GM12878 (cell line): ENCODE measurements around the gene FARS2. TPM values are rescaled to one million over a fixed set of nuclear protein-coding genes. Genes with fewer than 3 reads are reported as not detected.

Source experiments
- ATAC-seq: fragments of 200-7000 bp; cut with Tn5 transposase; 3 replicates; pipeline ENCODE4 v1.9.1; 2020; ENCODE audit warnings: mild to moderate bottlenecking, moderate library complexity
- BruUV-seq: library from RNA; stranded (reverse); fragments of 400-500 nt; replicated peaks from 2 replicates; lab custom pipeline; 2021; lab: Mats Ljungman, UMichigan
- CTCF ChIA-PET: fragments of 300-600 bp; sonication (Branson Sonifier 250); formaldehyde crosslinking; extraction: SDS; loops from one replicate; lab custom pipeline; 2021; ENCODE audit warnings: inconsistent platforms; lab: Yijun Ruan, JAX
- POLR2A ChIA-PET: fragments of 350-600 bp; formaldehyde crosslinking; extraction: SDS; loops from one replicate; lab custom pipeline; 2021; ENCODE audit warnings: inconsistent platforms; lab: Charles Lee
- RAD21 ChIA-PET: fragments of 300-600 bp; sonication (Branson Sonifier 250); formaldehyde crosslinking; loops from one replicate; lab custom pipeline; 2023; ENCODE audit warnings: antibody characterized with exemption; ENCODE audit not compliant: unreplicated experiment; lab: Charles Lee
- SMC1A ChIA-PET: fragments of 300-600 bp; sonication (Branson Sonifier 250); formaldehyde crosslinking; loops from one replicate; lab custom pipeline; 2023; ENCODE audit not compliant: unreplicated experiment, uncharacterized antibody; lab: Charles Lee
- DNase-seq: peaks from one replicate; pipeline ENCODE4 v3.0.0-alpha.2; 2011; ENCODE audit warnings: low read depth, low spot score
- FAIRE-seq: peaks from 3 replicates; lab custom pipeline; 2011; peaks lifted over from hg19 to GRCh38; lab: Jason Lieb, UNC
- H2AFZ ChIP-seq: 2 replicates; pipeline ENCODE4 v1.6.0; 2011; ENCODE audit warnings: low read depth, low read length, control low read depth; ENCODE audit not compliant: control insufficient read depth
- H3K27ac ChIP-seq: 2 replicates; pipeline ENCODE4 v1.5.1; 2011; ENCODE audit warnings: control low read depth; ENCODE audit not compliant: control insufficient read depth, insufficient read depth
- H3K27me3 ChIP-seq, 2 experiments: replicated peaks in 1 of 2; 2 replicates each; pipeline versions ENCODE4 v1.6.0 to v1.6.1; 2011; ENCODE audit warnings: low read length in 1 of 2; ENCODE audit not compliant: control insufficient read depth in 2 of 2, insufficient read depth in 2 of 2
- H3K36me3 ChIP-seq, 2 experiments: 2 replicates each; pipeline ENCODE4 v1.5.1; 2011; ENCODE audit warnings: low read length in 1 of 2; ENCODE audit not compliant: control insufficient read depth in 2 of 2, insufficient read depth in 2 of 2
- H3K4me1 ChIP-seq: 2 replicates; pipeline ENCODE4 v1.6.1; 2011; ENCODE audit warnings: mild to moderate bottlenecking, low read length, moderate library complexity, mixed read lengths; ENCODE audit not compliant: control insufficient read depth, insufficient read depth
- H3K4me2 ChIP-seq: 2 replicates; pipeline ENCODE4 v1.6.0; 2011; ENCODE audit warnings: control low read depth; ENCODE audit not compliant: control insufficient read depth, insufficient read depth
- H3K4me3 ChIP-seq: fragments of 200-600 bp; sonication (generic); 2 replicates; pipeline ENCODE4 v1.5.1; 2016
- H3K79me2 ChIP-seq: 2 replicates; pipeline ENCODE4 v1.6.0; 2011; ENCODE audit warnings: low read length; ENCODE audit not compliant: control insufficient read depth, insufficient read depth
- H3K9ac ChIP-seq: 2 replicates; pipeline ENCODE4 v1.8.0; 2011; ENCODE audit warnings: low read length, control low read depth, mixed read lengths; ENCODE audit not compliant: control insufficient read depth, insufficient read depth
- H3K9me3 ChIP-seq: replicated peaks from 3 replicates; pipeline ENCODE4 v1.5.1; 2011; ENCODE audit warnings: mild to moderate bottlenecking, low read length; ENCODE audit not compliant: control insufficient read depth, insufficient read depth
- H4K20me1 ChIP-seq: 2 replicates; pipeline ENCODE4 v1.6.0; 2011; ENCODE audit not compliant: control insufficient read depth, insufficient read depth
- ASH2L ChIP-seq: fragments of 300-600, 200-600 bp; sonication (generic); IDR thresholded peaks from 2 replicates; pipeline ENCODE4 v1.6.1; 2017; ENCODE audit warnings: low read depth, mild to moderate bottlenecking, borderline replicate concordance
- ATF7 ChIP-seq: fragments of 450-650 bp; IDR thresholded peaks from 2 replicates; pipeline ENCODE4 v1.6.1; 2016; ENCODE audit warnings: low read depth, mild to moderate bottlenecking
- BACH1 ChIP-seq: fragments of 450-650 bp; IDR thresholded peaks from 2 replicates; pipeline ENCODE4 v1.6.1; 2017; ENCODE audit warnings: mild to moderate bottlenecking, borderline replicate concordance
- CEBPB ChIP-seq, 2 experiments: fragments of 150-350 bp in 1 of 2; IDR thresholded peaks; 2 replicates each; pipeline ENCODE4 v1.6.1; 2012 to 2014; ENCODE audit warnings: low read depth in 2 of 2, low read length in 2 of 2, borderline replicate concordance in 1 of 2, inconsistent platforms in 1 of 2
- CREM ChIP-seq: IDR thresholded peaks from 2 replicates; pipeline ENCODE4 v1.6.1; 2014; ENCODE audit warnings: antibody characterized with exemption, low read depth
- KAT2A ChIP-seq: conservative IDR thresholded peaks from 2 replicates; pipeline ENCODE4 v1.6.1; 2011; ENCODE audit warnings: low read depth, low read length; ENCODE audit not compliant: control insufficient read depth
- KDM1A ChIP-seq: fragments of 200-600 bp; sonication (generic); IDR thresholded peaks from 2 replicates; pipeline ENCODE4 v1.6.1; 2016; ENCODE audit warnings: borderline replicate concordance
- MTA3 ChIP-seq: IDR thresholded peaks from 2 replicates; pipeline ENCODE4 v1.6.1; 2012; ENCODE audit warnings: low read length, inconsistent platforms, borderline replicate concordance
- MYB ChIP-seq: fragments of 150-350 bp; IDR thresholded peaks from 2 replicates; pipeline ENCODE4 v1.6.1; 2014; ENCODE audit warnings: mild to moderate bottlenecking, low read depth, low read length, borderline replicate concordance
- NR2C2 ChIP-seq: IDR thresholded peaks from 2 replicates; pipeline ENCODE4 v1.6.1; 2011; ENCODE audit warnings: borderline replicate concordance, low read depth; ENCODE audit not compliant: control insufficient read depth, insufficient read length
- NRF1 ChIP-seq: conservative IDR thresholded peaks from 2 replicates; pipeline ENCODE4 v1.6.1; 2011; ENCODE audit warnings: mild to moderate bottlenecking, low read depth, low read length, improper control_type of control experiment
- SMARCA5 ChIP-seq: fragments of 450-650 bp; IDR thresholded peaks from 2 replicates; pipeline ENCODE4 v1.6.1; 2017; ENCODE audit warnings: mild to moderate bottlenecking
- TARDBP ChIP-seq: IDR thresholded peaks from 2 replicates; pipeline ENCODE4 v1.6.1; 2016; ENCODE audit warnings: borderline replicate concordance
- ZNF384 ChIP-seq: IDR thresholded peaks from 2 replicates; pipeline ENCODE4 v1.6.1; 2012; ENCODE audit warnings: low read depth, mild to moderate bottlenecking, low read length, improper control_type of control experiment, borderline replicate concordance
- WGBS: methylation state at CpG from one replicate; pipeline ENCODE4 v1.1.6; 2016; ENCODE audit warnings: low lambda C conversion rate; ENCODE audit not compliant: insufficient replicate concordance, insufficient coverage; ENCODE audit errors: missing lambda C conversion rate; 5-methylcytosine and 5-hydroxymethylcytosine counted together
- in situ Hi-C: fragments of 300-500 bp; cut with MboI; formaldehyde crosslinking; loops from 9 replicates; pipeline ENCODE4 v1.14.3; 2018; ENCODE audit warnings: mixed read lengths
- intact Hi-C: fragments of 100-400 bp; cut with micrococcal nuclease; formaldehyde crosslinking; loops from one replicate; pipeline ENCODE4 v1.14.2; 2022; ENCODE audit not compliant: unreplicated experiment
- polyA plus RNA-seq, 11 experiments: library from polyadenylated mRNA; depleted of rRNA in 4 of 11; unstranded in 6 of 11; stranded (reverse) in 5 of 11; fragments of >200 nt; fragmentation: Nextera tagmentation in 4 of 11; fragmentation: Illumina TruSeq in 1 of 11; extraction: Ambion mirVana in 4 of 11; extraction: Trizol in 1 of 11; gene quantifications; 1 replicate in 1 of 11; 2 replicates in 10 of 11; pipeline versions ENCODE4 v1.2.1 to v1.2.3, GENCODE V29; 2011 to 2016; ENCODE audit warnings: inconsistent platforms in 2 of 11, missing spikeins in 2 of 11, low read depth in 1 of 11
- total RNA-seq, 4 experiments: library from RNA; depleted of rRNA in 3 of 4; stranded (reverse); fragments of >200 nt in 3 of 4; fragmentation: Illumina TruSeq in 1 of 4; extraction: Trizol in 1 of 4; gene quantifications; 2 replicates each; pipeline versions ENCODE4 v1.2.1 to v1.2.3, GENCODE V29; 2013 to 2021
- TF ChIP-seq, protein P1 (sequence below): fragments of 450-650 bp; IDR thresholded peaks from 2 replicates; pipeline ENCODE4 v1.6.1; 2014; ENCODE audit warnings: mild to moderate bottlenecking
- TF ChIP-seq, protein P2 (sequence below): fragments of 450-650 bp; formaldehyde crosslinking; IDR thresholded peaks from 2 replicates; pipeline ENCODE4 v1.5.0; 2022; ENCODE audit warnings: mild to moderate bottlenecking, missing genetic modification characterization
- TF ChIP-seq, protein P3 (sequence below): fragments of 450-650 bp; IDR thresholded peaks from 2 replicates; pipeline ENCODE4 v1.6.1; 2017; ENCODE audit warnings: antibody characterized with exemption, mild to moderate bottlenecking, moderate library complexity

The FARS2 gene
- total and polyA plus RNA-seq, 10 of the 15 experiments (the other 5 are each of a cell fraction or from before 2014, with no cell fraction given): 16.8 to 46.7 (median 25.6) TPM

DNA sequence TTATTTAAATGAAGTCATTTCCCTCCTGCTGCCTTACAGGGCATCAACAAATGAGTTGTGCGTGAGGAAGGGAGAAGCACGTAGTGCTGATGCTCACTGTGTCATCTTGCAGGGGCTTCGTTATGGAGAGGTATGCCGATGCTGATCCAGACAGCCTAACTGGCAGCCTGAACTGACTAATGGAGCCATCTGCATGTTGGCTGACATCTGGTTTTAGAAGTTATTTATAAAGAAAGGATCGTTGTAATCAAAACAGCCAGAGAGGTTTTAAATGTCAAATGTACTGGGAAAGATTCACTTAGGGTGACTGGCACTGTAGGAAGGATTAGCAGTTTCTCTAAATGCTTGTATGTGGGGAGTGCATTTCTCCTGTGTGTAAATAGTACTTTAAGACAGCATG is 54.6 kb downstream of the FARS2 start (continued):
- TF ChIP-seq CEBPB (IDR thresholded peaks at IDR 0.05; ENCODE audit: borderline replicate concordance in 1 of 2, low read depth in 2 of 2, low read length in 2 of 2) (no peak), MTA3 (no peak), TARDBP (no peak)
- TF ChIP-seq, protein P1, sequence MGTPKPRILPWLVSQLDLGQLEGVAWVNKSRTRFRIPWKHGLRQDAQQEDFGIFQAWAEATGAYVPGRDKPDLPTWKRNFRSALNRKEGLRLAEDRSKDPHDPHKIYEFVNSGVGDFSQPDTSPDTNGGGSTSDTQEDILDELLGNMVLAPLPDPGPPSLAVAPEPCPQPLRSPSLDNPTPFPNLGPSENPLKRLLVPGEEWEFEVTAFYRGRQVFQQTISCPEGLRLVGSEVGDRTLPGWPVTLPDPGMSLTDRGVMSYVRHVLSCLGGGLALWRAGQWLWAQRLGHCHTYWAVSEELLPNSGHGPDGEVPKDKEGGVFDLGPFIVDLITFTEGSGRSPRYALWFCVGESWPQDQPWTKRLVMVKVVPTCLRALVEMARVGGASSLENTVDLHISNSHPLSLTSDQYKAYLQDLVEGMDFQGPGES: no peak

DNA sequence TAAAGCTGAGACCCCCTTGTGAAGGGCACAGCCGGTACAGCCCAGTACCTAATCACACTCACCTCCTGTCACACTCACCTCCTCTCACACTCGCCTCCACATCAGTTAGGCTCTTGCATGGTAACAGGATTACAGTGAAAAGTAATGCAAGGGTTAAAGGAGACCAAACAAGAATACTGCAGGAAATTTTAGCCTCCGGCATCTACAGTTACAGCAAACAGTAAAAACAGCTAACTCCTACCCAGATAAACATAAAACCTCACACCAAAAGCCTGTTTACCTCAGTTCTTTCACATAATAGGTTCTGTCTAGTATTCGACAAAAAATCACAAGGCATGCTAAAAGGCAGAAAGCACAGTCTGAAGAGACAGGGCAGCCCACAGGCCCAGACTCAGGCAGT is 55.6 kb downstream of the FARS2 start:
- no peak for DNase-seq
- H3K4me2 ChIP-seq: no peak overlapping the region
- CTCF ChIA-PET: interaction anchor here (1.0 to 1.9 kb wide), 3 partner anchors 14 to 143 kb away, joined by 3 to 7 read pairs (median 5); no protein-coding TSS in a partner anchor
- H3K9me3 ChIP-seq: no peaks in the 10 kb centered on the region
- H3K27ac ChIP-seq: no peak overlapping the region
- FAIRE-seq: no peak
- 97% methylated on average over 4 of the region's 4 CpGs for WGBS
- H3K4me3 ChIP-seq: no peak overlapping the region
- no peaks in the 10 kb centered on the region for H3K79me2 ChIP-seq
- peaks cover 6% of the 10 kb centered on the region; the same call in 1 of the 2 replicates for H3K4me1 ChIP-seq
- POLR2A ChIA-PET: no interaction called here
- no peaks in the 10 kb centered on the region for H4K20me1 ChIP-seq
- in situ Hi-C loops: no loop called here
- intact Hi-C loops: no loop called here
- ATAC-seq: no peak
- RAD21 ChIA-PET: no interaction called here
- no peaks in the 10 kb centered on the region for H3K36me3 ChIP-seq
- no peak overlapping the region for H3K9ac ChIP-seq
- BruUV-seq: no TSS peak
- SMC1A ChIA-PET: interaction anchor here (0.7 kb wide), 1 partner anchor 26 kb away, joined by 3 read pairs; no protein-coding TSS in a partner anchor
- no peak overlapping the region for H2AFZ ChIP-seq
- no peaks in the 10 kb centered on the region for H3K27me3 ChIP-seq
- no peak for TF ChIP-seq ASH2L
- TF ChIP-seq TARDBP: no peak
- TF ChIP-seq NRF1: no peak
- no peak for TF ChIP-seq SMARCA5
- no peak for TF ChIP-seq BACH1
- TF ChIP-seq MYB: no peak
- TF ChIP-seq, protein P2, sequence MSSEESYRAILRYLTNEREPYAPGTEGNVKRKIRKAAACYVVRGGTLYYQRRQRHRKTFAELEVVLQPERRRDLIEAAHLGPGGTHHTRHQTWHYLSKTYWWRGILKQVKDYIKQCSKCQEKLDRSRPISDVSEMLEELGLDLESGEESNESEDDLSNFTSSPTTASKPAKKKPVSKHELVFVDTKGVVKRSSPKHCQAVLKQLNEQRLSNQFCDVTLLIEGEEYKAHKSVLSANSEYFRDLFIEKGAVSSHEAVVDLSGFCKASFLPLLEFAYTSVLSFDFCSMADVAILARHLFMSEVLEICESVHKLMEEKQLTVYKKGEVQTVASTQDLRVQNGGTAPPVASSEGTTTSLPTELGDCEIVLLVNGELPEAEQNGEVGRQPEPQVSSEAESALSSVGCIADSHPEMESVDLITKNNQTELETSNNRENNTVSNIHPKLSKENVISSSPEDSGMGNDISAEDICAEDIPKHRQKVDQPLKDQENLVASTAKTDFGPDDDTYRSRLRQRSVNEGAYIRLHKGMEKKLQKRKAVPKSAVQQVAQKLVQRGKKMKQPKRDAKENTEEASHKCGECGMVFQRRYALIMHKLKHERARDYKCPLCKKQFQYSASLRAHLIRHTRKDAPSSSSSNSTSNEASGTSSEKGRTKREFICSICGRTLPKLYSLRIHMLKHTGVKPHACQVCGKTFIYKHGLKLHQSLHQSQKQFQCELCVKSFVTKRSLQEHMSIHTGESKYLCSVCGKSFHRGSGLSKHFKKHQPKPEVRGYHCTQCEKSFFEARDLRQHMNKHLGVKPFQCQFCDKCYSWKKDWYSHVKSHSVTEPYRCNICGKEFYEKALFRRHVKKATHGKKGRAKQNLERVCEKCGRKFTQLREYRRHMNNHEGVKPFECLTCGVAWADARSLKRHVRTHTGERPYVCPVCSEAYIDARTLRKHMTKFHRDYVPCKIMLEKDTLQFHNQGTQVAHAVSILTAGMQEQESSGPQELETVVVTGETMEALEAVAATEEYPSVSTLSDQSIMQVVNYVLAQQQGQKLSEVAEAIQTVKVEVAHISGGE (CRISPR knock-in tag): no peak
- TF ChIP-seq ATF7: no peak
- TF ChIP-seq ZNF384: no peak
- no peak for TF ChIP-seq KDM1A
- TF ChIP-seq CREM: no peak
- TF ChIP-seq, protein P3, sequence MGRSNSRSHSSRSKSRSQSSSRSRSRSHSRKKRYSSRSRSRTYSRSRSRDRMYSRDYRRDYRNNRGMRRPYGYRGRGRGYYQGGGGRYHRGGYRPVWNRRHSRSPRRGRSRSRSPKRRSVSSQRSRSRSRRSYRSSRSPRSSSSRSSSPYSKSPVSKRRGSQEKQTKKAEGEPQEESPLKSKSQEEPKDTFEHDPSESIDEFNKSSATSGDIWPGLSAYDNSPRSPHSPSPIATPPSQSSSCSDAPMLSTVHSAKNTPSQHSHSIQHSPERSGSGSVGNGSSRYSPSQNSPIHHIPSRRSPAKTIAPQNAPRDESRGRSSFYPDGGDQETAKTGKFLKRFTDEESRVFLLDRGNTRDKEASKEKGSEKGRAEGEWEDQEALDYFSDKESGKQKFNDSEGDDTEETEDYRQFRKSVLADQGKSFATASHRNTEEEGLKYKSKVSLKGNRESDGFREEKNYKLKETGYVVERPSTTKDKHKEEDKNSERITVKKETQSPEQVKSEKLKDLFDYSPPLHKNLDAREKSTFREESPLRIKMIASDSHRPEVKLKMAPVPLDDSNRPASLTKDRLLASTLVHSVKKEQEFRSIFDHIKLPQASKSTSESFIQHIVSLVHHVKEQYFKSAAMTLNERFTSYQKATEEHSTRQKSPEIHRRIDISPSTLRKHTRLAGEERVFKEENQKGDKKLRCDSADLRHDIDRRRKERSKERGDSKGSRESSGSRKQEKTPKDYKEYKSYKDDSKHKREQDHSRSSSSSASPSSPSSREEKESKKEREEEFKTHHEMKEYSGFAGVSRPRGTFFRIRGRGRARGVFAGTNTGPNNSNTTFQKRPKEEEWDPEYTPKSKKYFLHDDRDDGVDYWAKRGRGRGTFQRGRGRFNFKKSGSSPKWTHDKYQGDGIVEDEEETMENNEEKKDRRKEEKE: no peak
- no peak for TF ChIP-seq KAT2A
- TF ChIP-seq NR2C2: no peak
